ENCODE measurements around the gene PNRC1. TPM values are rescaled to one million over a fixed set of nuclear protein-coding genes. Genes with fewer than 3 reads are reported as not detected.
A peak's percentile ranks its signal among the peaks of the same experiment; 100 is the strongest.
"Not testable (repeated sequence)": the region's sequence is repeated elsewhere in the genome, so short reads cannot be mapped to it uniquely, and the experiment has no call there.

Gene PNRC1
- total RNA-seq, 1 donor from 2014 or later = 135 TPM

DNA sequence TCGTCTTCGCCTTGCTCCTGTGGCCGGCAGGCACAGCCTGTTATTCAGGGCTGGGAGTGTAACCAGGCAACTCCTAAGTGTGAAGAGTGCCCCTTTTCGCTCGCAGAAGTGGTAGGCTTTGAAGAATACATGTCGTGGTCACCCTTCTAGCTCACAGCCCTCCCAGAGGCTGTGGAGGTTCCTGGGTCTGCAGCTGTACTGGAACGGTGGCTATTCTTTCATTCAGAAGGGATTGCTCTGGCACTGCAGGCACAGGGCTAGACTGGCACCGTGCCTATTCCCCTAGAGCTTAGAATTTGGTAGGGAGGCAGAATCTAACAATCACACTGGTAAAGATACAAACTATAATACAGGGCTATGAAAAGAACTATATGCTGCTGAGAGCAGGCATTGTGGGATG, 38.4 kb downstream of the PNRC1 start:
- H3K4me1 Mint-ChIP-seq (ENCODE audit: unreplicated experiment) = peaks cover 6% of the 10 kb centered on the region
- H3K27ac Mint-ChIP-seq (ENCODE audit: unreplicated experiment) = no peak overlapping the region
- H3K4me3 Mint-ChIP-seq (ENCODE audit: unreplicated experiment) = peak overlapping the region; percentile 83
- H3K27me3 Mint-ChIP-seq (ENCODE audit: unreplicated experiment) = peaks cover 4% of the 10 kb centered on the region
- TF ChIP-seq, protein P1, sequence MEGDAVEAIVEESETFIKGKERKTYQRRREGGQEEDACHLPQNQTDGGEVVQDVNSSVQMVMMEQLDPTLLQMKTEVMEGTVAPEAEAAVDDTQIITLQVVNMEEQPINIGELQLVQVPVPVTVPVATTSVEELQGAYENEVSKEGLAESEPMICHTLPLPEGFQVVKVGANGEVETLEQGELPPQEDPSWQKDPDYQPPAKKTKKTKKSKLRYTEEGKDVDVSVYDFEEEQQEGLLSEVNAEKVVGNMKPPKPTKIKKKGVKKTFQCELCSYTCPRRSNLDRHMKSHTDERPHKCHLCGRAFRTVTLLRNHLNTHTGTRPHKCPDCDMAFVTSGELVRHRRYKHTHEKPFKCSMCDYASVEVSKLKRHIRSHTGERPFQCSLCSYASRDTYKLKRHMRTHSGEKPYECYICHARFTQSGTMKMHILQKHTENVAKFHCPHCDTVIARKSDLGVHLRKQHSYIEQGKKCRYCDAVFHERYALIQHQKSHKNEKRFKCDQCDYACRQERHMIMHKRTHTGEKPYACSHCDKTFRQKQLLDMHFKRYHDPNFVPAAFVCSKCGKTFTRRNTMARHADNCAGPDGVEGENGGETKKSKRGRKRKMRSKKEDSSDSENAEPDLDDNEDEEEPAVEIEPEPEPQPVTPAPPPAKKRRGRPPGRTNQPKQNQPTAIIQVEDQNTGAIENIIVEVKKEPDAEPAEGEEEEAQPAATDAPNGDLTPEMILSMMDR (IDR thresholded peaks at IDR 0.05; ENCODE audit: unreplicated experiment) = no peak
- peaks cover 4% of the 10 kb centered on the region for H3K36me3 Mint-ChIP-seq (ENCODE audit: low read depth, unreplicated experiment)
- no peaks in the 10 kb centered on the region for H3K9me3 Mint-ChIP-seq (ENCODE audit: unreplicated experiment)
- DNase-seq (ENCODE audit: low spot score) = no peak

GRCh38 chr6:89120371-89120770, 39.8 kb downstream of the PNRC1 start:
- H3K36me3 Mint-ChIP-seq (ENCODE audit: low read depth, unreplicated experiment) = peaks cover 4% of the 10 kb centered on the region
- no peak overlapping the region for H3K27ac Mint-ChIP-seq (ENCODE audit: unreplicated experiment)
- H3K9me3 Mint-ChIP-seq (ENCODE audit: unreplicated experiment) = no peaks in the 10 kb centered on the region
- no peak for DNase-seq (ENCODE audit: low spot score)
- H3K4me3 Mint-ChIP-seq (ENCODE audit: unreplicated experiment) = no peak overlapping the region
- TF ChIP-seq, protein P1 (IDR thresholded peaks at IDR 0.05; ENCODE audit: unreplicated experiment) = no peak
- peaks cover 4% of the 10 kb centered on the region for H3K27me3 Mint-ChIP-seq (ENCODE audit: unreplicated experiment)
- peaks cover 6% of the 10 kb centered on the region for H3K4me1 Mint-ChIP-seq (ENCODE audit: unreplicated experiment)

DNA sequence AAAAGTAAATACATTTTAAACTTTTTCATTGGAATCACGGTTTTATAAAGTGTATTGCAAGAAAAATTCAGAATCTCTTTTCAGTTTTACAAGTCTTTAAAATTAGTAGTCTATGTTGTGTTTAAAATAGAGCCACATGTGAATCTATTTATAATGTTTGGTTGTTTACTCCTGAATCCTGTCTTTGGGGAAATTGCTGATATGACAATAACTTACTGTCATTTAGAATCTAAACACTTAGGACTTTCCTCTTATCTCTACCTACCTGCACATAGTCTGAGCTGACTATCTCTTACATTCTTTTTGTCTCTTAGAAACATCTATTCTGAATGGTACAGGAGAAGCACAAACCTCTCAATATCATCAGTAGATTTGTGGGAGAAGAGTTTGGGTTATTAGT, 41.4 kb downstream of the PNRC1 start:
- H3K9me3 Mint-ChIP-seq (ENCODE audit: unreplicated experiment) = no peaks in the 10 kb centered on the region
- no peak overlapping the region for H3K4me3 Mint-ChIP-seq (ENCODE audit: unreplicated experiment)
- TF ChIP-seq, protein P1 (IDR thresholded peaks at IDR 0.05; ENCODE audit: unreplicated experiment) = no peak
- H3K4me1 Mint-ChIP-seq (ENCODE audit: unreplicated experiment) = peaks cover 3% of the 10 kb centered on the region
- H3K36me3 Mint-ChIP-seq (ENCODE audit: low read depth, unreplicated experiment) = peaks cover 4% of the 10 kb centered on the region
- no peak for DNase-seq (ENCODE audit: low spot score)
- H3K27ac Mint-ChIP-seq (ENCODE audit: unreplicated experiment) = no peak overlapping the region
- H3K27me3 Mint-ChIP-seq (ENCODE audit: unreplicated experiment) = peaks cover 4% of the 10 kb centered on the region

DNA sequence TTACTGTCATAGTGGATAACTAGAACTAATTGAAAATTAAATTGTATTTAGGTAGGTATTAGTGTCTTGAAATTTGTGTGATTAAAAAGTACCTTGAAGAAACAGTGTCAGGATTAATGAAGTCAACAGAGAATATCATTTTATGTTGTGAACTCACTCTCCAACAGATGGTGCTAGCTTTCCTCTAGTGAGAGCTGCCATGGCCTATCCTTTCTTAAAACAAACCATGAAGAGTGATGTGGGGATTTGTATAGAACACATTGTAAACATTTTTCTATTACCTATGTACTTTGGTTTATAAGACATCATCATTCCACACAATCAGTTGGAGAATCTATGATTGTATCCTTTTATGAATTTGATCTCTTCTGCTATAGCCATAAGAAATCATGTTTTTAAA, 42.1 kb downstream of the PNRC1 start:
- Mint-ChIP-seq H3K4me3 (ENCODE audit: unreplicated experiment) (no peak overlapping the region), H3K27me3 (ENCODE audit: unreplicated experiment) (peaks cover 4% of the 10 kb centered on the region), H3K4me1 (ENCODE audit: unreplicated experiment) (no peaks in the 10 kb centered on the region), H3K9me3 (ENCODE audit: unreplicated experiment) (no peaks in the 10 kb centered on the region), H3K27ac (ENCODE audit: unreplicated experiment) (no peak overlapping the region), H3K36me3 (ENCODE audit: low read depth, unreplicated experiment) (no peaks in the 10 kb centered on the region)
- DNase-seq (ENCODE audit: low spot score) = no peak
- TF ChIP-seq, protein P1 (IDR thresholded peaks at IDR 0.05; ENCODE audit: unreplicated experiment) = no peak

- not testable (repeated sequence) for DNase-seq (ENCODE audit: low spot score); H3K4me3 Mint-ChIP-seq (ENCODE audit: unreplicated experiment)
Observed at GRCh38 chr6:89128256-89128671, 47.7 kb downstream of the PNRC1 start.

DNA sequence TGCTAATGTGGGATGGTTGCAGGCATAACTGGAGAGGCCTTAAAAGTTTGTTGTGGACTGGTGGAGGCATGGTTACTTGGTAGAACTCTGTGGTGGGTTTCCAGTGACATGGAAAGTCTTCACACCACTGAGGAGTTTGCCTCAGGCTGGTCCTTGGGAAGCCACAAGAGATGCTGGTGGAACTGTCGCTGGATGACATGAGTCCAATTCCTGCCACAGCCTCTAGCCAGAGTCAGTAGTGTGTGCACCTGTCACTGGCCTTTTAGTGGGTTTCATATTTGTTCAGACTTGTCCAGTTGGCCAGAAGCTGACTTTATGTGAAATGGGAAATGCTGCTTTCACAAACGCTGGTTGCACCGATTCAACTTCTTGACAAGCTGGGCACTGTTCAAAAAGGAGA, 51.0 kb downstream of the PNRC1 start:
- no peak for DNase-seq (ENCODE audit: low spot score)
- no peak overlapping the region for H3K4me3 Mint-ChIP-seq (ENCODE audit: unreplicated experiment)
- peaks cover 7% of the 10 kb centered on the region for H3K36me3 Mint-ChIP-seq (ENCODE audit: low read depth, unreplicated experiment)
- H3K27ac Mint-ChIP-seq (ENCODE audit: unreplicated experiment) = no peak overlapping the region
- TF ChIP-seq, protein P1 (IDR thresholded peaks at IDR 0.05; ENCODE audit: unreplicated experiment) = no peak
- peaks cover 5% of the 10 kb centered on the region for H3K27me3 Mint-ChIP-seq (ENCODE audit: unreplicated experiment)
- H3K4me1 Mint-ChIP-seq (ENCODE audit: unreplicated experiment) = peaks cover 6% of the 10 kb centered on the region
- no peaks in the 10 kb centered on the region for H3K9me3 Mint-ChIP-seq (ENCODE audit: unreplicated experiment)

More at GRCh38 chr6:89128256-89128671, 47.7 kb downstream of the PNRC1 start:
- H3K27me3 Mint-ChIP-seq (ENCODE audit: unreplicated experiment); H3K9me3 Mint-ChIP-seq (ENCODE audit: unreplicated experiment); H3K4me1 Mint-ChIP-seq (ENCODE audit: unreplicated experiment); H3K27ac Mint-ChIP-seq (ENCODE audit: unreplicated experiment); H3K36me3 Mint-ChIP-seq (ENCODE audit: low read depth, unreplicated experiment): not testable (repeated sequence)

Measured in endothelial cell (in vitro differentiated cells).